ENCODE data around the gene CDHR2. TPM values are rescaled to one million over a fixed set of nuclear protein-coding genes. Genes with fewer than 3 reads are reported as not detected.

CDHR2 gene
- total and polyA plus RNA-seq, 2 donors (not counting 3 experiments of a cell fraction or from before 2014, with no cell fraction given) = not detected

DNA sequence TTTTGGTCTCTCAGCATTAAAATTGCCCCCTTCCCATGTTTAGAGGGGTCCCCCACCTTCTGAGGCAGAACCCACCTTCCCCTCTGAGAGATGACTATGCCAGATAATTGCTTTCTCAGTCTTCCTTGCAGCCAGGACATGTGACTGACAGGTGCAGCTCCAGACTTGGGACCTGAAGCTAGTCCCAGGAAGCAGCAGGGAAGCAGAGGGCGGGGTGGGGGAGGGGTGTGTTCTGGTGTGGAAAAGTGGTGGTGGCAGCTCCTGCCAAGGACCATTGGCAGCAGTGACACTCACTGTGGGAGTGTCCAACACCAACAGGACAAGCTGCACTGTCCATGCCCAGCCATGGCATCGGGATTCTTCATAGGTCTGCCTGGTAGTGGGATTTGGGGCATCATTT is 83.6 kb downstream of the CDHR2 start:
- H3K4me3 ChIP-seq (replicated peaks in 1 of 3; ENCODE audit: insufficient read depth in 1 of 3, low read depth in 1 of 3, low read length in 3 of 3) = no peak overlapping the region
- no peaks in the 10 kb centered on the region for H3K9me1 ChIP-seq (replicated peaks; ENCODE audit: control insufficient read depth, extremely low read depth, insufficient read depth, low read length)
- TF ChIP-seq, protein P1, sequence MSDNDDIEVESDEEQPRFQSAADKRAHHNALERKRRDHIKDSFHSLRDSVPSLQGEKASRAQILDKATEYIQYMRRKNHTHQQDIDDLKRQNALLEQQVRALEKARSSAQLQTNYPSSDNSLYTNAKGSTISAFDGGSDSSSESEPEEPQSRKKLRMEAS (IDR thresholded peaks at IDR 0.05; ENCODE audit: insufficient read depth, insufficient read length) = no peak
- TF ChIP-seq JUN (IDR thresholded peaks at IDR 0.05; ENCODE audit: borderline replicate concordance, insufficient read depth, insufficient read length, low read depth) (no peak), GATA2 (IDR thresholded peaks at IDR 0.05; ENCODE audit: insufficient read depth, insufficient read length, low read depth, low read length) (no peak), POLR2A (IDR thresholded peaks at IDR 0.05; ENCODE audit: low read depth, low read length) (no peak)
- TF ChIP-seq, protein P2, sequence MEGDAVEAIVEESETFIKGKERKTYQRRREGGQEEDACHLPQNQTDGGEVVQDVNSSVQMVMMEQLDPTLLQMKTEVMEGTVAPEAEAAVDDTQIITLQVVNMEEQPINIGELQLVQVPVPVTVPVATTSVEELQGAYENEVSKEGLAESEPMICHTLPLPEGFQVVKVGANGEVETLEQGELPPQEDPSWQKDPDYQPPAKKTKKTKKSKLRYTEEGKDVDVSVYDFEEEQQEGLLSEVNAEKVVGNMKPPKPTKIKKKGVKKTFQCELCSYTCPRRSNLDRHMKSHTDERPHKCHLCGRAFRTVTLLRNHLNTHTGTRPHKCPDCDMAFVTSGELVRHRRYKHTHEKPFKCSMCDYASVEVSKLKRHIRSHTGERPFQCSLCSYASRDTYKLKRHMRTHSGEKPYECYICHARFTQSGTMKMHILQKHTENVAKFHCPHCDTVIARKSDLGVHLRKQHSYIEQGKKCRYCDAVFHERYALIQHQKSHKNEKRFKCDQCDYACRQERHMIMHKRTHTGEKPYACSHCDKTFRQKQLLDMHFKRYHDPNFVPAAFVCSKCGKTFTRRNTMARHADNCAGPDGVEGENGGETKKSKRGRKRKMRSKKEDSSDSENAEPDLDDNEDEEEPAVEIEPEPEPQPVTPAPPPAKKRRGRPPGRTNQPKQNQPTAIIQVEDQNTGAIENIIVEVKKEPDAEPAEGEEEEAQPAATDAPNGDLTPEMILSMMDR (IDR thresholded peaks at IDR 0.05; ENCODE audit: extremely low read depth in 1 of 2, insufficient read depth in 1 of 2, low read depth in 1 of 2, low read length in 2 of 2) = no peak
- no peak overlapping the region for H2AFZ ChIP-seq (ENCODE audit: low read depth, low read length)
- dilution Hi-C loops (cut with MboI; ENCODE audit: extremely low pct_ligation_motif_present, low sequenced_read_pairs) (no loop called here), intact Hi-C loops (cut with micrococcal nuclease) (no loop called here)
- no peaks in the 10 kb centered on the region for H3K4me1 ChIP-seq (ENCODE audit: control insufficient read depth, extremely low read depth, insufficient read depth, low read length)
- H4K20me1 ChIP-seq (replicated peaks; ENCODE audit: control insufficient read depth, extremely low read depth, insufficient read depth, low read length) = no peaks in the 10 kb centered on the region
- H3K27ac ChIP-seq (ENCODE audit: insufficient read depth, low read depth, low read length) = no peak overlapping the region
- no peaks in the 10 kb centered on the region for H3K9me3 ChIP-seq (replicated peaks; ENCODE audit: control insufficient read depth, insufficient read depth, low read length)
- FAIRE-seq = no peak
- peaks cover 54 to 58% of the 10 kb centered on the region in 2 experiments for H3K27me3 ChIP-seq (ENCODE audit: control insufficient read depth in 2 of 2, insufficient read depth in 2 of 2, low read length in 2 of 2)
- CTCF ChIA-PET = interaction anchor here (1.0 to 2.0 kb wide), 3 partner anchors 14 to 58 kb away, joined by 4 to 7 read pairs (median 6); partner anchors contain the start of gene TSPAN17
- no peak for DNase-seq (ENCODE audit: low read depth, low spot score)
- H3K4me2 ChIP-seq (ENCODE audit: insufficient read depth, low read length) = no peak overlapping the region
- H3K79me2 ChIP-seq (ENCODE audit: control insufficient read depth, insufficient read depth, low read length) = no peaks in the 10 kb centered on the region
- POLR2A ChIA-PET = no interaction called here
- H3K9ac ChIP-seq (replicated peaks; ENCODE audit: extremely low read depth, insufficient read depth, low read length) = no peak overlapping the region
- no peaks in the 10 kb centered on the region for H3K36me3 ChIP-seq (ENCODE audit: control insufficient read depth in 2 of 2, extremely low read depth in 1 of 2, insufficient read depth in 2 of 2, low read length in 2 of 2)
- BruUV-seq (replicated peaks) = no TSS peak

DNA sequence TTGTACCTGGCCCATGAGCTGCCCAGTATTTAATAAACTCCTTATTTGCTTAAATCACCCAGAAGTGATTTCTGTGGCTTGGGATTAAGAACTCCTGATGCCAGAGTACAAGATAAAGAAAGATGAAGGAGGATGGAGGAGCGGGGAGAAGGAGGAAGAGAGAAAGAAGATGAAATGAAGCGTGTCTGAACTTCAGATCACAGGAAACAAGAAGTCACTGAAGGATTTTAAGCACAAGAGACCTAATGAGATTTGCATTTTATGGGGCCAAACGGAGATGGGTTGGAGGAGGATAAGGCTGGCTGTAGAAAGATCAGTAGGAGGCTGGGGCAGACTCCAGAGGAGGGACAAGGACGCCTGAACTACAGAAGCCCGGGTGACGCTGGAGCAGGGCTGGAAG is 84.5 kb downstream of the CDHR2 start:
- H3K27me3 ChIP-seq (ENCODE audit: control insufficient read depth in 2 of 2, insufficient read depth in 2 of 2, low read length in 2 of 2) = peaks cover 53% of the 10 kb centered on the region in 2 experiments
- no peak overlapping the region for H3K9ac ChIP-seq (replicated peaks; ENCODE audit: extremely low read depth, insufficient read depth, low read length)
- H3K9me1 ChIP-seq (replicated peaks; ENCODE audit: control insufficient read depth, extremely low read depth, insufficient read depth, low read length) = no peaks in the 10 kb centered on the region
- no TSS peak for BruUV-seq (replicated peaks)
- dilution Hi-C loops (cut with MboI; ENCODE audit: extremely low pct_ligation_motif_present, low sequenced_read_pairs) = no loop called here
- no peak overlapping the region for H3K4me2 ChIP-seq (ENCODE audit: insufficient read depth, low read length)
- H3K79me2 ChIP-seq (ENCODE audit: control insufficient read depth, insufficient read depth, low read length) = no peaks in the 10 kb centered on the region
- H3K9me3 ChIP-seq (replicated peaks; ENCODE audit: control insufficient read depth, insufficient read depth, low read length) = no peaks in the 10 kb centered on the region
- H3K27ac ChIP-seq (ENCODE audit: insufficient read depth, low read depth, low read length) = no peak overlapping the region
- ChIA-PET CTCF (interaction anchor here (1.0 to 2.0 kb wide), 3 partner anchors 13 to 59 kb away, joined by 4 to 7 read pairs (median 6); partner anchors contain the start of gene TSPAN17), POLR2A (no interaction called here)
- DNase-seq (ENCODE audit: low read depth, low spot score) (no peak), FAIRE-seq (no peak)
- TF ChIP-seq FOS (IDR thresholded peaks at IDR 0.05; ENCODE audit: borderline replicate concordance, insufficient read depth, low read length) = no peak
- peak; percentile 30 for TF ChIP-seq EZH2 (IDR thresholded peaks at IDR 0.05; ENCODE audit: borderline replicate concordance, low read depth, low read length, severe bottlenecking)
- H3K36me3 ChIP-seq (ENCODE audit: control insufficient read depth in 2 of 2, extremely low read depth in 1 of 2, insufficient read depth in 2 of 2, low read length in 2 of 2) = no peaks in the 10 kb centered on the region
- H3K4me1 ChIP-seq (ENCODE audit: control insufficient read depth, extremely low read depth, insufficient read depth, low read length) = no peaks in the 10 kb centered on the region
- intact Hi-C loops (cut with micrococcal nuclease) = no loop called here
- no peaks in the 10 kb centered on the region for H4K20me1 ChIP-seq (replicated peaks; ENCODE audit: control insufficient read depth, extremely low read depth, insufficient read depth, low read length)
- H2AFZ ChIP-seq (ENCODE audit: low read depth, low read length) = no peak overlapping the region
- H3K4me3 ChIP-seq (replicated peaks in 1 of 3; ENCODE audit: insufficient read depth in 1 of 3, low read depth in 1 of 3, low read length in 3 of 3) = no peak overlapping the region

Data from endothelial cell of umbilical vein (primary cell).